Mammary epithelial cell (primary cell): ENCODE measurements around the gene FOSL1.

Experiments
- CTCF ChIP-seq, 2 donors: IDR thresholded peaks in 1 of 2; conservative IDR thresholded peaks in 1 of 2; 2 replicates each; pipeline ENCODE4 v1.5.1; 2011 to 2012; ENCODE audit warnings: inconsistent platforms in 2 of 2, low read length in 2 of 2, mild to moderate bottlenecking in 2 of 2, control low read depth in 1 of 2, low read depth in 1 of 2; ENCODE audit not compliant: insufficient read depth in 1 of 2; ENCODE audit errors: extremely low read depth in 1 of 2
- EZH2 ChIP-seq: IDR thresholded peaks from 2 replicates; pipeline ENCODE4 v1.6.1; 2012; ENCODE audit warnings: low read length, inconsistent platforms, borderline replicate concordance

- TF ChIP-seq CTCF (conservative IDR thresholded peaks at IDR 0.05 in 1 of 2, IDR thresholded peaks at IDR 0.05 in 1 of 2; ENCODE audit: extremely low read depth in 1 of 2, insufficient read depth in 1 of 2, low read depth in 1 of 2, low read length in 2 of 2) = peak; percentile 30 to 80
- TF ChIP-seq EZH2 = no peak
These were observed 11.9 kb downstream of the FOSL1 start, which contains the start of gene FIBP for GRCh38 chr11:65888163-65888814.
